ENCODE data around the gene AK1. TPM values are rescaled to one million over a fixed set of nuclear protein-coding genes. Genes with fewer than 3 reads are reported as not detected.
A peak's percentile ranks its signal among the peaks of the same experiment; 100 is the strongest.
"Not testable (repeated sequence)": the region's sequence is repeated elsewhere in the genome, so short reads cannot be mapped to it uniquely, and the experiment has no call there.

The AK1 gene
- total and polyA plus RNA-seq, 12 donors: 51.9 to 242 (median 91.9) TPM

- intact Hi-C loops (cut with DNase I): loop anchor here in 1 of 2 donors (5.0 kb wide), 2 partner anchors 36 to 129 kb away; no protein-coding TSS in a partner anchor
- Histone ChIP-seq H3K4me1 (replicated peaks in 1 of 2) (peaks cover 7 to 22% of the 10 kb centered on the region in 2 donors), H3K9me3 (replicated peaks in 1 of 3) (no peaks in the 10 kb centered on the region), H3K27ac (no peak overlapping the region), H3K27me3 (no peaks in the 10 kb centered on the region), H3K36me3 (replicated peaks in 1 of 2) (peaks cover 0 to 29% of the 10 kb centered on the region in 2 donors), H3K4me3 (no peak overlapping the region)
- 80 to 91% (median 86%) methylated on average over 7 to 12 of the region's 12 CpGs for WGBS, 4 donors
- DNase-seq: no peak
- TF ChIP-seq POLR2A (IDR thresholded peaks at IDR 0.05) (no peak), CTCF (IDR thresholded peaks at IDR 0.05) (no peak)
Observed at GRCh38 chr9:127870887-127871286, 6.6 kb downstream of the AK1 start.

DNA sequence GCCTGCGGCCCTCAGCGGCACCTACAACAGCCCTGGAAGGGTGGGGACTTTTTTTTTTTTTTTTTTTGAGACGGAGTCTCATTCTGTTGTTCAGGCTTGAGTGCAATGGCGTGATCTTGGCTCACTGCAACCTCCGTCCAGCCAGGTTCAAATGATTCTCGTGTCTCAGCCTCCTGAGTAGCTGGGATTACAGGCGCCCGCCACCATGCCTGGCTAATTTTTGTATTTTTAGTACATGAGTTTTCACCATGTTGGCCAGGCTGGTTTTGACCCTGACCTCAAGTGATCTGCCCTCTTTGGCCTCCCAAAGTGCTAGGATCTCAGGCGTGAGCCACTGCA lies 7.4 kb downstream of the AK1 start:
- 63 to 77% (median 71%) methylated on average over 7 to 9 of the region's 9 CpGs for WGBS, 4 donors
- Histone ChIP-seq H3K4me1 (replicated peaks in 1 of 2) (peaks cover 7 to 17% of the 10 kb centered on the region in 2 donors), H3K36me3 (replicated peaks in 1 of 2) (peaks cover 0 to 29% of the 10 kb centered on the region in 2 donors)
- not testable (repeated sequence) for H3K9me3 ChIP-seq (replicated peaks in 1 of 3); DNase-seq; H3K27ac ChIP-seq; H3K4me3 ChIP-seq; H3K27me3 ChIP-seq
- intact Hi-C loops (cut with DNase I): loop anchor here in 1 of 2 donors (5.0 kb wide), 2 partner anchors 37 to 128 kb away; no protein-coding TSS in a partner anchor
- TF ChIP-seq CTCF (IDR thresholded peaks at IDR 0.05): peak in 1 of 6 experiments; percentile 2

- peak; percentile 71 to 98 (median 93) for TF ChIP-seq CTCF (IDR thresholded peaks at IDR 0.05)
- TF ChIP-seq POLR2A (IDR thresholded peaks at IDR 0.05): no peak
- Histone ChIP-seq H3K9me3 (replicated peaks in 1 of 3) (no peaks in the 10 kb centered on the region), H3K27ac (peak overlapping the region in 1 of 5 donors; percentile 54), H3K4me3 (no peak overlapping the region), H3K27me3 (no peaks in the 10 kb centered on the region), H3K4me1 (replicated peaks in 1 of 2) (peaks cover 7 to 11% of the 10 kb centered on the region in 2 donors), H3K36me3 (replicated peaks in 1 of 2) (peaks cover 0 to 29% of the 10 kb centered on the region in 2 donors)
- intact Hi-C loops (cut with DNase I): loop anchor here in 1 of 2 donors (5.0 kb wide), 2 partner anchors 38 to 127 kb away; no protein-coding TSS in a partner anchor
- WGBS, 4 donors: 39 to 90% (median 58%) methylated on average over 6 to 18 of the region's 18 CpGs
- peak; percentile 88 to 94 (median 90) for DNase-seq
Observed at GRCh38 chr9:127869310-127870152, 7.9 kb downstream of the AK1 start.

GRCh38 chr9:127868278-127868902 lies 9.1 kb downstream of the AK1 start:
- peak overlapping the region in 1 of 5 donors; percentile 63 for H3K27ac ChIP-seq
- DNase-seq: no peak
- no peaks in the 10 kb centered on the region for H3K4me1 ChIP-seq (replicated peaks in 1 of 2)
- 90 to 96% (median 94%) methylated on average over 13 to 18 of the region's 18 CpGs for WGBS, 4 donors
- peaks cover 0 to 29% of the 10 kb centered on the region in 2 donors for H3K36me3 ChIP-seq (replicated peaks in 1 of 2)
- no peak overlapping the region for H3K4me3 ChIP-seq
- H3K27me3 ChIP-seq: no peaks in the 10 kb centered on the region
- TF ChIP-seq POLR2A (IDR thresholded peaks at IDR 0.05): no peak
- no peak for TF ChIP-seq CTCF (IDR thresholded peaks at IDR 0.05)
- H3K9me3 ChIP-seq (replicated peaks in 1 of 3): no peaks in the 10 kb centered on the region
- intact Hi-C loops (cut with DNase I): no loop called here

Measured in adrenal gland (tissue), 12 donors.